A549 (cell line): ENCODE results near the gene TESK2. TPM values are rescaled to one million over a fixed set of nuclear protein-coding genes. Genes with fewer than 3 reads are reported as not detected.

ENCODE experiments used
- ATAC-seq, 2 experiments: fragments of 200-7000 bp in 1 of 2; fragments of >200 bp in 1 of 2; cut with Nextera tagmentation in 1 of 2; cut with Tn5 transposase in 1 of 2; 3 replicates each; pipeline versions ENCODE4 v1.8.0 to v1.9.1; 2018 to 2020; ENCODE audit warnings: mild to moderate bottlenecking in 1 of 2, moderate library complexity in 1 of 2
- CTCF ChIA-PET: fragments of 300-600 bp; sonication (Branson Sonifier 250); formaldehyde crosslinking; extraction: SDS; loops from one replicate; lab custom pipeline; 2021; ENCODE audit warnings: antibody characterized with exemption, inconsistent platforms; lab: Yijun Ruan, JAX
- POLR2A ChIA-PET: fragments of 350-600 bp; formaldehyde crosslinking; extraction: SDS; loops from one replicate; lab custom pipeline; 2021; ENCODE audit warnings: antibody characterized with exemption, inconsistent platforms; lab: Yijun Ruan, JAX
- DNase-seq, 2 experiments: peaks; one replicate each; pipeline versions ENCODE4 v3.0.0 to v3.0.0-alpha.2; 2011 to 2016; ENCODE audit warnings: low read depth in 1 of 2, low spot score in 1 of 2
- FAIRE-seq: peaks from 2 replicates; lab custom pipeline; 2011; peaks lifted over from hg19 to GRCh38; lab: Jason Lieb, UNC
- H3K27ac ChIP-seq, 2 experiments: fragments of >200 bp; sonication (Bioruptor Twin); formaldehyde crosslinking; 3 replicates each; pipeline ENCODE4 v1.5.1; 2016 to 2017
- H3K4me1 ChIP-seq: fragments of >200 bp; sonication (Bioruptor Twin); formaldehyde crosslinking; 3 replicates; pipeline ENCODE4 v1.6.1; 2016
- H3K4me2 ChIP-seq: fragments of >200 bp; sonication (Bioruptor Twin); formaldehyde crosslinking; 3 replicates; pipeline ENCODE4 v1.6.1; 2016
- H3K4me3 ChIP-seq: fragments of >200 bp; sonication (Bioruptor Twin); formaldehyde crosslinking; 3 replicates; pipeline ENCODE4 v1.5.1; 2016
- H3K9me3 ChIP-seq: fragments of >200 bp; sonication (Bioruptor Twin); formaldehyde crosslinking; 3 replicates; pipeline ENCODE4 v1.6.1; 2016
- CHD2 ChIP-seq: fragments of 150-350 bp; IDR thresholded peaks from 2 replicates; pipeline ENCODE4 v1.6.1; 2014; ENCODE audit warnings: low read length; ENCODE audit not compliant: partially characterized antibody
- CHD4 ChIP-seq: fragments of 200-600 bp; sonication (generic); IDR thresholded peaks from 2 replicates; pipeline ENCODE4 v1.6.1; 2016; ENCODE audit warnings: antibody characterized with exemption, mild to moderate bottlenecking, borderline replicate concordance
- ELK1 ChIP-seq: fragments of 150-350 bp; IDR thresholded peaks from 2 replicates; pipeline ENCODE4 v1.6.1; 2014; ENCODE audit warnings: low read depth, mild to moderate bottlenecking, low read length
- EP300 ChIP-seq, 2 experiments: fragments of >200 bp; sonication (Bioruptor Twin); formaldehyde crosslinking; IDR thresholded peaks; 2 replicates in 1 of 2; 3 replicates in 1 of 2; pipeline ENCODE4 v1.6.1; 2016 to 2017
- FOSB ChIP-seq: fragments of 250-450 bp; sonication (Bioruptor Pico); IDR thresholded peaks from 2 replicates; pipeline ENCODE4 v1.5.0; 2020; ENCODE audit warnings: mild to moderate bottlenecking, moderate library complexity
- FOSL2 ChIP-seq, 2 experiments: fragments of 450-650 bp in 1 of 2; fragments of >200 bp in 1 of 2; sonication (Bioruptor Twin) in 1 of 2; formaldehyde crosslinking; IDR thresholded peaks; 2 replicates each; pipeline versions ENCODE4 v1.5.0 to v1.6.1; 2016 to 2020; ENCODE audit warnings: mild to moderate bottlenecking in 1 of 2, moderate library complexity in 1 of 2
- GATA3 ChIP-seq: IDR thresholded peaks from 2 replicates; pipeline ENCODE4 v1.6.1; 2012; ENCODE audit warnings: borderline replicate concordance
- HDAC2 ChIP-seq: fragments of 200-600 bp; sonication (generic); IDR thresholded peaks from 2 replicates; pipeline ENCODE4 v1.6.1; 2016
- JUN ChIP-seq, 2 experiments: fragments of >200 bp; sonication (Bioruptor Twin); formaldehyde crosslinking; IDR thresholded peaks; 2 replicates in 1 of 2; 3 replicates in 1 of 2; pipeline ENCODE4 v1.6.1; 2016 to 2017
- KDM1A ChIP-seq: fragments of 200-600 bp; sonication (generic); IDR thresholded peaks from 2 replicates; pipeline ENCODE4 v1.6.1; 2016; ENCODE audit warnings: low read depth, mild to moderate bottlenecking
- MAX ChIP-seq: IDR thresholded peaks from 2 replicates; pipeline ENCODE4 v1.6.1; 2012
- NFE2L2 ChIP-seq: fragments of 150-350 bp; conservative IDR thresholded peaks from 2 replicates; pipeline ENCODE4 v1.6.1; 2014; ENCODE audit warnings: low read length
- NR3C1 ChIP-seq: fragments of >200 bp; sonication (Bioruptor Twin); formaldehyde crosslinking; IDR thresholded peaks from 3 replicates; pipeline ENCODE4 v1.6.1; 2017
- PBX3 ChIP-seq: IDR thresholded peaks from 2 replicates; pipeline ENCODE4 v1.6.1; 2012
- PHF8 ChIP-seq: fragments of 200-600 bp; sonication (generic); IDR thresholded peaks from 2 replicates; pipeline ENCODE4 v1.6.1; 2016; ENCODE audit warnings: low read depth, mild to moderate bottlenecking, antibody characterized with exemption, moderate library complexity, borderline replicate concordance
- POLR2A ChIP-seq: IDR thresholded peaks from 2 replicates; pipeline ENCODE4 v1.6.1; 2012; ENCODE audit warnings: mild to moderate bottlenecking, low read length
- SMC3 ChIP-seq: fragments of >200 bp; sonication (Bioruptor Twin); formaldehyde crosslinking; IDR thresholded peaks from 3 replicates; pipeline ENCODE4 v1.6.1; 2018; ENCODE audit warnings: inconsistent platforms
- SREBF2 ChIP-seq: fragments of 450-650 bp; IDR thresholded peaks from 2 replicates; pipeline ENCODE4 v1.6.1; 2014; ENCODE audit warnings: mild to moderate bottlenecking, moderate library complexity
- TP53 ChIP-seq: fragments of 250-450 bp; sonication (Bioruptor Pico); IDR thresholded peaks from 2 replicates; pipeline ENCODE4 v1.5.0; 2021; ENCODE audit warnings: mild to moderate bottlenecking, moderate library complexity
- USF2 ChIP-seq: fragments of 450-650 bp; IDR thresholded peaks from 2 replicates; pipeline ENCODE4 v1.6.1; 2014; ENCODE audit warnings: antibody characterized with exemption
- ZC3H11A ChIP-seq: fragments of 450-650 bp; IDR thresholded peaks from 2 replicates; pipeline ENCODE4 v1.6.1; 2014; ENCODE audit warnings: antibody characterized with exemption, mild to moderate bottlenecking
- WGBS: methylation state at CpG from one replicate; pipeline ENCODE4 v1.1.6; 2017; ENCODE audit errors: missing lambda C conversion rate; 5-methylcytosine and 5-hydroxymethylcytosine counted together
- polyA plus RNA-seq, 4 experiments: library from polyadenylated mRNA; depleted of rRNA in 3 of 4; stranded (reverse); fragments of >200 nt; fragmentation: RNase III in 1 of 4; extraction: RNeasy Plus Mini Kit Qiagen cat#74134 plus additional on column Dnase treatment in 1 of 4; gene quantifications; 2 replicates in 3 of 4; 3 replicates in 1 of 4; pipeline ENCODE4 v1.2.3, GENCODE V29; 2011 to 2017
- TF ChIP-seq, protein P1 (sequence below): fragments of >200 bp; sonication (Bioruptor Twin); formaldehyde crosslinking; IDR thresholded peaks from 3 replicates; pipeline ENCODE4 v1.6.1; 2016

TESK2 gene
- polyA plus RNA-seq, 2 of the 4 experiments (the other 2 are of a cell fraction): 0.22 to 0.48 TPM

- ATAC-seq (no peak), DNase-seq (no peak), FAIRE-seq (no peak)
- ChIA-PET POLR2A (no interaction called here), CTCF (interaction anchor here (17.3 kb wide), 1 partner anchor 294 kb away, joined by 488 read pairs; the partner anchor contains the start of genes HECTD3 and UROD)
- Histone ChIP-seq H3K4me3 (no peak overlapping the region), H3K9me3 (no peaks in the 10 kb centered on the region), H3K27ac (no peak overlapping the region), H3K4me1 (peaks cover 7% of the 10 kb centered on the region), H3K4me2 (no peak overlapping the region)
- 72% methylated on average over 8 of the region's 8 CpGs for WGBS
- TF ChIP-seq PBX3 (no peak), SMC3 (no peak), KDM1A (no peak)
Observed at GRCh38 chr1:45306319-45306718, 184.6 kb downstream of the TESK2 start.

GRCh38 chr1:45305231-45305630, 185.7 kb downstream of the TESK2 start:
- Histone ChIP-seq H3K9me3 (no peaks in the 10 kb centered on the region), H3K4me2 (no peak overlapping the region), H3K4me1 (peaks cover 7% of the 10 kb centered on the region), H3K4me3 (no peak overlapping the region), H3K27ac (no peak overlapping the region)
- 90% methylated on average over 10 of the region's 10 CpGs for WGBS
- TF ChIP-seq CHD2 (no peak), PHF8 (no peak), POLR2A (no peak), ELK1 (no peak), EP300 (IDR thresholded peaks at IDR 0.05) (no peak), CHD4 (no peak), SREBF2 (no peak), FOSB (no peak), TP53 (CRISPR knock-in tag) (no peak), ZC3H11A (no peak)
- FAIRE-seq (no peak), ATAC-seq (no peak), DNase-seq (no peak)
- ChIA-PET CTCF (interaction anchor here (17.3 kb wide), 1 partner anchor 293 kb away, joined by 488 read pairs; the partner anchor contains the start of genes HECTD3 and UROD), POLR2A (interaction anchor here (1.7 kb wide), 1 partner anchor 35 kb away, joined by 3 read pairs; the partner anchor contains the start of genes MUTYH and TOE1)

- FAIRE-seq (no peak), DNase-seq (no peak)
- Histone ChIP-seq H3K4me3 (peak overlapping the region; percentile 52), H3K4me2 (peak overlapping the region; percentile 83), H3K4me1 (peaks cover 7% of the 10 kb centered on the region), H3K9me3 (no peaks in the 10 kb centered on the region)
- WGBS: 34% methylated on average over 5 of the region's 15 CpGs
- CTCF ChIA-PET: interaction anchor here (1.1 to 17.3 kb wide), 6 partner anchors 10 to 292 kb away, joined by 3 to 488 read pairs (median 3); partner anchors contain the start of genes HECTD3 and UROD
- no peak for TF ChIP-seq USF2
- no peak for TF ChIP-seq NR3C1
- TF ChIP-seq FOSL2 (IDR thresholded peaks at IDR 0.05): no peak
- no peak for TF ChIP-seq FOSL2 (CRISPR knock-in tag; IDR thresholded peaks at IDR 0.05)
- no peak for TF ChIP-seq KDM1A
- TF ChIP-seq, protein P1, sequence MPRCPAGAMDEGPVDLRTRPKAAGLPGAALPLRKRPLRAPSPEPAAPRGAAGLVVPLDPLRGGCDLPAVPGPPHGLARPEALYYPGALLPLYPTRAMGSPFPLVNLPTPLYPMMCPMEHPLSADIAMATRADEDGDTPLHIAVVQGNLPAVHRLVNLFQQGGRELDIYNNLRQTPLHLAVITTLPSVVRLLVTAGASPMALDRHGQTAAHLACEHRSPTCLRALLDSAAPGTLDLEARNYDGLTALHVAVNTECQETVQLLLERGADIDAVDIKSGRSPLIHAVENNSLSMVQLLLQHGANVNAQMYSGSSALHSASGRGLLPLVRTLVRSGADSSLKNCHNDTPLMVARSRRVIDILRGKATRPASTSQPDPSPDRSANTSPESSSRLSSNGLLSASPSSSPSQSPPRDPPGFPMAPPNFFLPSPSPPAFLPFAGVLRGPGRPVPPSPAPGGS: no peak
- TF ChIP-seq MAX: no peak
- TF ChIP-seq GATA3: no peak
- no peak for TF ChIP-seq NFE2L2
- no peak for TF ChIP-seq CHD2
- TF ChIP-seq HDAC2: no peak
- TF ChIP-seq JUN (IDR thresholded peaks at IDR 0.05): no peak
- TF ChIP-seq, all 56 proteins: peak for 0
- POLR2A ChIA-PET: interaction anchor here (1.2 to 2.6 kb wide), 7 partner anchors 20 to 529 kb away, joined by 3 to 57 read pairs (median 6); partner anchors contain the start of genes HECTD3, MUTYH, PLK3 and RPS8
- ATAC-seq: no peak
- peak overlapping the region; percentile 94 to 99 for H3K27ac ChIP-seq
Observed at GRCh38 chr1:45304311-45305081, 186.5 kb downstream of the TESK2 start.
